KOPT-K1 (cell line): Measurements from ENCODE around the gene CT45A9.
"Not testable (repeated sequence)": the region's sequence is repeated elsewhere in the genome, so short reads cannot be mapped to it uniquely, and the experiment has no call there.

Experiments used
- H3K27ac ChIP-seq: fragments of 200-600 bp; sonication (generic); 2 replicates; pipeline ENCODE4 v1.5.1; 2016; ENCODE audit warnings: antibody characterized with exemption, mild to moderate bottlenecking, low read depth, low read length; ENCODE audit not compliant: poor library complexity, severe bottlenecking
- H3K36me3 ChIP-seq: fragments of 200-600 bp; sonication (generic); 2 replicates; pipeline ENCODE4 v1.5.1; 2017; ENCODE audit warnings: antibody characterized with exemption, mild to moderate bottlenecking, low read length, moderate library complexity; ENCODE audit not compliant: insufficient read depth
- H3K9me3 ChIP-seq: fragments of 200-600 bp; sonication (generic); 2 replicates; pipeline ENCODE4 v1.5.1; 2017; ENCODE audit warnings: antibody characterized with exemption, low read length, mild to moderate bottlenecking; ENCODE audit not compliant: insufficient read depth, poor library complexity, severe bottlenecking

CT45A9 gene

DNA sequence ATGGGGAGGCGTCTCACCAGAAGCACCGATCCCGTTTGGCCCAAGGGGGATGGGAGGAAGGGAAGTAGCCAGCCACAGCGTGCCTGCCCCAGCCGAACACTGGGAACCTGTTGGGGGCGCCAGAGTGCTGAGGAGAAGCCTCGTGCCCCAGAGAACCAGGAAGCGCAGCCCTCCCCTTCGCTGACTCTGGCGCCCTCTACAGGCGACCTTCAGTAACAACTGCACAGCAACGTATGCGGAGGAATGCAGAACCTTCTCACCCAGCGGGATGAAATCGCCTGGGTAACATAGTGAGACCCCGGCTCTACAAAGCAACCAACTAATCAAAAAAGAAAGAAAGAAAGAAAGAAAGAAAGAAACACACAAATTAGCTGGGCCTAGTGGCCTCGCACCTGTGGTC, at the start of gene CT45A9:
Gene CT45A9, minus strand, starts transcription at position 101 of the 400 bp plus-strand sequence. CDS start 3,751 bp downstream, outside the sequence.
- H3K36me3 ChIP-seq, H3K9me3 ChIP-seq, H3K27ac ChIP-seq: not testable (repeated sequence)

DNA sequence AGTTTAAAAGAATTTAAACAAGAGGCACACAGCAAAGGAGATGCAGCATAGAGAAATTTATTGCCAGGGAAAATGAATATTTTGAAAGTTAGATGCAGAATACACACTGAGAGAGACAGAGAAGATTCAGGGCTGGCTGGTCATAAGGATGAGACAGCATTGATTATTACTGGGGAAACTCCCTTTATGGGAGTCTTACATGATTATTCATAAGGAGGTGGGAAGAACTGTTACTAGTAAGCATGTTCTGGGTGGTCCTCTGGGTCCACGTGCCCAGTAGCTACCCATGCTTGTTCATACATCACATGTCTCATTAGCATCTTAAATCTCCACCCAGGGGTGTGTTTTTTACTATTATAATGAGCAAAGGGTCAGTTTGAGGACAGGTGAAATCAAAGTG, 48.9 kb upstream of the CT45A9 start:
- H3K27ac ChIP-seq, H3K9me3 ChIP-seq, H3K36me3 ChIP-seq: not testable (repeated sequence)

- H3K27ac ChIP-seq, result no peak overlapping the region
- no peaks in the 10 kb centered on the region for H3K9me3 ChIP-seq
- no peaks in the 10 kb centered on the region for H3K36me3 ChIP-seq
Measured at GRCh38 chrX:135914404-135914803, 42.8 kb upstream of the CT45A9 start.

DNA sequence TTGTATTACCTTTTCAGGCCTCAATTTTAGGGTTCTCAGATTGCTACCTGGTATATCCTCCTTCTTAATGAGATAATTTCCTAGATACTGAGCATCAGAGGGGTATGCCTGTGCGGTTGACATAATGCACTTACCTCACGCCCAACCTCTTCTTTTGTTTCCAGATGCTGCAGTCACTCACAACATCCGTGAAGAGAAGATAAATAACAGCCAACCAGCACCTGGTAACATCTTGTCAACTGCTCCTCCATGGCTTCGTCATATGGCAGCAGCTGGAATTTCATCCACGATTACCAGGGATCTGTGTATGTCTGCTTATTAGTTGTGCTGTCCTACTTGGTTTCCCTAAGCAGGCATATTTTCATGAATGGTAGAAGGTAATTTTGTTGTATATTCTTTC, 38.6 kb upstream of the CT45A9 start:
- Histone ChIP-seq H3K9me3 (no peaks in the 10 kb centered on the region), H3K36me3 (no peaks in the 10 kb centered on the region)

GRCh38 chrX:135893294-135893817, 21.7 kb upstream of the CT45A9 start, which contains the start of the genes CT45A10 and SAGE1:
Gene CT45A10 (minus strand): TSS chrX:135893444. CDS start chrX:135885344, 8,100 bp downstream.
Gene SAGE1 (plus strand): TSS chrX:135893716. CDS start chrX:135896243, 2,527 bp downstream.
- Histone ChIP-seq H3K9me3 (no peaks in the 10 kb centered on the region), H3K27ac (no peak within 1 kb of the TSS)

More for the DNA sequence above, 38.6 kb upstream of the CT45A9 start:
- H3K27ac ChIP-seq, result no peak overlapping the region

GRCh38 chrX:135892781-135893180, 21.2 kb upstream of the CT45A9 start:
- H3K27ac ChIP-seq, result no peak overlapping the region
- no peaks in the 10 kb centered on the region for H3K36me3 ChIP-seq
- no peaks in the 10 kb centered on the region for H3K9me3 ChIP-seq

More at GRCh38 chrX:135893294-135893817, 21.7 kb upstream of the CT45A9 start, which contains the start of the genes CT45A10 and SAGE1:
- no peaks in the 10 kb centered on the region for H3K36me3 ChIP-seq

- H3K36me3 ChIP-seq, result no peaks in the 10 kb centered on the region
- H3K9me3 ChIP-seq, result no peaks in the 10 kb centered on the region
- H3K27ac ChIP-seq, result no peak overlapping the region
Measured at GRCh38 chrX:135890087-135890585, 18.5 kb upstream of the CT45A9 start.

DNA sequence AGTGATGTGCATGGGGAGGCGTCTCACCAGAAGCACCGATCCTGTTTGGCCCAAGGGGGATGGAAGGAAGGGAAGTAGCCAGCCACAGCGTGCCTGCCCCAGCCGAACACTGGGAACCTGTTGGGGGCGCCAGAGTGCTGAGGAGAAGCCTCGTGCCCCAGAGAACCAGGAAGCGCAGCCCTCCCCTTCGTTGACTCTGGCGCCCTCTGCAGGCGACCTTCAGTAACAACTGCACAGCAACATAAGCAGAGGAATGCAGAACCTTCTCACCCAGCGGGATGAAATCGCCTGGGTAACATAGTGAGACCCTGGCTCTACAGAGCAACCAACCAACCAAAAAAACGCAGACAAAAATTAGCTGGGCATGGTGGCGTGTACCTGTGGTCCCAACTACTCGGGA, 17.4 kb upstream of the CT45A9 start:
- not testable (repeated sequence) for H3K27ac ChIP-seq, H3K36me3 ChIP-seq, H3K9me3 ChIP-seq

- H3K9me3 ChIP-seq, H3K36me3 ChIP-seq, H3K27ac ChIP-seq: not testable (repeated sequence)
Measured at GRCh38 chrX:135888230-135888629, 16.6 kb upstream of the CT45A9 start.

- not testable (repeated sequence) for H3K9me3 ChIP-seq, H3K27ac ChIP-seq, H3K36me3 ChIP-seq
Measured at GRCh38 chrX:135882741-135883140, 11.1 kb upstream of the CT45A9 start.

DNA sequence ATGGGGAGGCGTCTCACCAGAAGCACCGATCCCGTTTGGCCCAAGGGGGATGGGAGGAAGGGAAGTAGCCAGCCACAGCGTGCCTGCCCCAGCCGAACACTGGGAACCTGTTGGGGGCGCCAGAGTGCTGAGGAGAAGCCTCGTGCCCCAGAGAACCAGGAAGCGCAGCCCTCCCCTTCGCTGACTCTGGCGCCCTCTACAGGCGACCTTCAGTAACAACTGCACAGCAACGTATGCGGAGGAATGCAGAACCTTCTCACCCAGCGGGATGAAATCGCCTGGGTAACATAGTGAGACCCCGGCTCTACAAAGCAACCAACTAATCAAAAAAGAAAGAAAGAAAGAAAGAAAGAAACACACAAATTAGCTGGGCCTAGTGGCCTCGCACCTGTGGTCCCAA, 17.2 kb downstream of the CT45A9 start, which contains the start of gene CT45A8:
Gene CT45A8, minus strand, starts transcription at position 101 of the 400 bp plus-strand sequence. CDS start 3,755 bp downstream, outside the sequence.
- H3K27ac ChIP-seq, H3K36me3 ChIP-seq, H3K9me3 ChIP-seq: not testable (repeated sequence)

DNA sequence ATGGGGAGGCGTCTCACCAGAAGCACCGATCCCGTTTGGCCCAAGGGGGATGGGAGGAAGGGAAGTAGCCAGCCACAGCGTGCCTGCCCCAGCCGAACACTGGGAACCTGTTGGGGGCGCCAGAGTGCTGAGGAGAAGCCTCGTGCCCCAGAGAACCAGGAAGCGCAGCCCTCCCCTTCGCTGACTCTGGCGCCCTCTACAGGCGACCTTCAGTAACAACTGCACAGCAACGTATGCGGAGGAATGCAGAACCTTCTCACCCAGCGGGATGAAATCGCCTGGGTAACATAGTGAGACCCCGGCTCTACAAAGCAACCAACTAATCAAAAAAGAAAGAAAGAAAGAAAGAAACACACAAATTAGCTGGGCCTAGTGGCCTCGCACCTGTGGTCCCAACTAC, 34.4 kb downstream of the CT45A9 start, which contains the start of gene CT45A7:
Gene CT45A7, minus strand, starts transcription at position 101 of the 400 bp plus-strand sequence. CDS start 3,747 bp downstream, outside the sequence.
- not testable (repeated sequence) for H3K9me3 ChIP-seq, H3K27ac ChIP-seq, H3K36me3 ChIP-seq

DNA sequence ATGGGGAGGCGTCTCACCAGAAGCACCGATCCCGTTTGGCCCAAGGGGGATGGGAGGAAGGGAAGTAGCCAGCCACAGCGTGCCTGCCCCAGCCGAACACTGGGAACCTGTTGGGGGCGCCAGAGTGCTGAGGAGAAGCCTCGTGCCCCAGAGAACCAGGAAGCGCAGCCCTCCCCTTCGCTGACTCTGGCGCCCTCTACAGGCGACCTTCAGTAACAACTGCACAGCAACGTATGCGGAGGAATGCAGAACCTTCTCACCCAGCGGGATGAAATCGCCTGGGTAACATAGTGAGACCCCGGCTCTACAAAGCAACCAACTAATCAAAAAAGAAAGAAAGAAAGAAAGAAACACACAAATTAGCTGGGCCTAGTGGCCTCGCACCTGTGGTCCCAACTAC, 51.7 kb downstream of the CT45A9 start, which contains the start of gene CT45A2:
Gene CT45A2, minus strand, starts transcription at position 101 of the 400 bp plus-strand sequence. CDS start 3,747 bp downstream, outside the sequence.
- H3K36me3 ChIP-seq, H3K27ac ChIP-seq, H3K9me3 ChIP-seq: not testable (repeated sequence)
